Ovary (tissue), 3 donors: ENCODE results near the gene ERCC8.

Experiments
- CTCF ChIP-seq, 3 donors: fragments of 450-650 bp in 2 of 3; fragments of 200-600 bp in 1 of 3; IDR thresholded peaks; one replicate each; pipeline versions ENCODE4 v1.5.1 to v1.8.0; 2016 to 2022; ENCODE audit warnings: antibody characterized with exemption in 3 of 3, mild to moderate bottlenecking in 1 of 3
- POLR2A ChIP-seq: fragments of 450-650 bp; IDR thresholded peaks from one replicate; pipeline ENCODE4 v1.6.1; 2017; ENCODE audit warnings: antibody characterized with exemption, mild to moderate bottlenecking, moderate library complexity
- donor health status: DM: no; HTN: no; CAD: no.

DNA sequence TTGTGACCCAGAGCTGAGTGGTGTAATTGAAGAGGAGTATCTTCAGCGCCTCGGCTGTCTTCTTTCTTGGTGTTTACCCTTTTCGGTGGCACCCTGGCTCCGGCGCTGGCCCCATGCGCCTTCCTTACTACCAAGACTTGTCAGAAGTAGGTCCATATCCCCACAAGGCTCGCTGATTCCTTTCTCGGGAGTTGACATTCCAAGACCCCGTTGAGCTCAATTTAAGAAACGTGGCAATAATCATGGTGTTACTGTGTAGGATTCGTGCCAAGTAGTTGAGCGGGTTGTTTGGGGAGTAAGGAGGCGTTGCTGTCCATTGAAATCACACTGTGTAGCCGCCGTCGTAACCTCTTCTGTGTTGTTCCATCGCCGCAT, 930 bp upstream of the ERCC8 start:
- TF ChIP-seq CTCF (IDR thresholded peaks at IDR 0.05) (no peak), POLR2A (no peak)
